Nephron progenitor cell (in vitro differentiated cells): ENCODE measurements around the gene SUSD1.

Source experiments
- DNase-seq: peaks from one replicate; pipeline ENCODE4 v3.0.0; 2021
- H3K27ac Mint-ChIP-seq: 2 replicates; pipeline ENCODE4 v1.8.0; 2021; ENCODE audit warnings: mild to moderate bottlenecking, moderate library complexity, mixed read lengths
- H3K27me3 Mint-ChIP-seq: 2 replicates; pipeline ENCODE4 v1.8.0; 2021; ENCODE audit warnings: mild to moderate bottlenecking, low read depth, mixed read lengths; ENCODE audit not compliant: poor library complexity
- H3K36me3 Mint-ChIP-seq: 2 replicates; pipeline ENCODE4 v1.8.0; 2021; ENCODE audit warnings: low read depth, mixed read lengths
- H3K4me1 Mint-ChIP-seq: 2 replicates; pipeline ENCODE4 v1.8.0; 2021; ENCODE audit warnings: mixed read lengths
- H3K4me3 Mint-ChIP-seq: 2 replicates; pipeline ENCODE4 v1.8.0; 2021; ENCODE audit warnings: mild to moderate bottlenecking, moderate library complexity, mixed read lengths
- H3K9me3 Mint-ChIP-seq: 2 replicates; pipeline ENCODE4 v1.8.0; 2021; ENCODE audit warnings: mild to moderate bottlenecking, moderate library complexity, mixed read lengths
- TF ChIP-seq, protein P1 (sequence below): fragments of 200-600 bp; sonication (generic); IDR thresholded peaks from 2 replicates; pipeline ENCODE4 v1.5.0; 2021; ENCODE audit warnings: antibody characterized with exemption

The SUSD1 gene

DNA sequence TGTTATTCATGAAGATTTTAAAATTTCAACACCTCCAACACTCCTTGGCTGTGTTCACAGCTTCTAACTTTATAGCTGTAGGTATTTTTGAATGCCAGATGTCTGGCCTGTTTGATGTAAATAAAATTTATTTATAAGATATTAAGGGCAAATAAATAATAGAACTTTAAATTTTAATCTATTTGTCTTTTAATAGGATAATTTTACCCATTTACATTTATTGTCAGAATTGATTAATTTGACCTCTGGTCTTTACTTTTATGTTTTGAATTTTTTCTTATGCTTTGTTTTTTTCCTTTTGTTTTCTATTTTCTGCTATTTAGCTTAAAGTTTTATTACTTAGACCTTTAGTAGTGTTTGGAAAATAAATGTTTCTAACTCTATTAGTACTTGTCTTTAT, 183.9 kb downstream of the SUSD1 start:
- no peak overlapping the region for H3K27ac Mint-ChIP-seq
- H3K4me3 Mint-ChIP-seq, result no peak overlapping the region
- peaks cover 7% of the 10 kb centered on the region for H3K9me3 Mint-ChIP-seq
- peaks cover 3% of the 10 kb centered on the region for H3K27me3 Mint-ChIP-seq
- DNase-seq, result no peak
- H3K4me1 Mint-ChIP-seq, result peaks cover 1% of the 10 kb centered on the region
- TF ChIP-seq, protein P1, sequence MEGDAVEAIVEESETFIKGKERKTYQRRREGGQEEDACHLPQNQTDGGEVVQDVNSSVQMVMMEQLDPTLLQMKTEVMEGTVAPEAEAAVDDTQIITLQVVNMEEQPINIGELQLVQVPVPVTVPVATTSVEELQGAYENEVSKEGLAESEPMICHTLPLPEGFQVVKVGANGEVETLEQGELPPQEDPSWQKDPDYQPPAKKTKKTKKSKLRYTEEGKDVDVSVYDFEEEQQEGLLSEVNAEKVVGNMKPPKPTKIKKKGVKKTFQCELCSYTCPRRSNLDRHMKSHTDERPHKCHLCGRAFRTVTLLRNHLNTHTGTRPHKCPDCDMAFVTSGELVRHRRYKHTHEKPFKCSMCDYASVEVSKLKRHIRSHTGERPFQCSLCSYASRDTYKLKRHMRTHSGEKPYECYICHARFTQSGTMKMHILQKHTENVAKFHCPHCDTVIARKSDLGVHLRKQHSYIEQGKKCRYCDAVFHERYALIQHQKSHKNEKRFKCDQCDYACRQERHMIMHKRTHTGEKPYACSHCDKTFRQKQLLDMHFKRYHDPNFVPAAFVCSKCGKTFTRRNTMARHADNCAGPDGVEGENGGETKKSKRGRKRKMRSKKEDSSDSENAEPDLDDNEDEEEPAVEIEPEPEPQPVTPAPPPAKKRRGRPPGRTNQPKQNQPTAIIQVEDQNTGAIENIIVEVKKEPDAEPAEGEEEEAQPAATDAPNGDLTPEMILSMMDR, result no peak
- H3K36me3 Mint-ChIP-seq, result no peaks in the 10 kb centered on the region
